Osteoblast (primary cell): ENCODE data around the gene PDLIM5. TPM values are rescaled to one million over a fixed set of nuclear protein-coding genes. Genes with fewer than 3 reads are reported as not detected.
A peak's percentile ranks its signal among the peaks of the same experiment; 100 is the strongest.

Source experiments
- DNase-seq: peaks from one replicate; pipeline ENCODE4 v3.0.0; 2011; ENCODE audit warnings: low spot score, mixed read lengths; ENCODE audit not compliant: insufficient read length; ENCODE audit errors: missing footprints
- H2AFZ ChIP-seq: 2 replicates; pipeline ENCODE4 v1.6.0; 2011; ENCODE audit warnings: mild to moderate bottlenecking, low read length
- H3K27ac ChIP-seq: 2 replicates; pipeline ENCODE4 v1.5.1; 2011; ENCODE audit warnings: mild to moderate bottlenecking, low read depth, low read length, moderate library complexity
- H3K27me3 ChIP-seq: 2 replicates; pipeline ENCODE4 v1.6.0; 2012; ENCODE audit warnings: mild to moderate bottlenecking, control low read depth, inconsistent platforms, low read length, moderate library complexity; ENCODE audit not compliant: insufficient read depth
- H3K36me3 ChIP-seq: 2 replicates; pipeline ENCODE4 v1.5.1; 2011; ENCODE audit warnings: mild to moderate bottlenecking, low read length, control low read depth, moderate library complexity; ENCODE audit not compliant: insufficient read depth
- H3K4me1 ChIP-seq: 2 replicates; pipeline ENCODE4 v1.5.1; 2011; ENCODE audit warnings: mild to moderate bottlenecking, low read length, control low read depth, moderate library complexity; ENCODE audit not compliant: insufficient read depth
- H3K4me2 ChIP-seq: 2 replicates; pipeline ENCODE4 v1.6.0; 2011; ENCODE audit warnings: mild to moderate bottlenecking, low read length; ENCODE audit not compliant: insufficient read depth
- H3K4me3 ChIP-seq: fragments of 200-600 bp; sonication (generic); 3 replicates; pipeline ENCODE4 v1.5.1; 2012; ENCODE audit warnings: mild to moderate bottlenecking, low read length, inconsistent platforms; ENCODE audit not compliant: insufficient read depth
- H3K79me2 ChIP-seq: 2 replicates; pipeline ENCODE4 v1.6.0; 2012; ENCODE audit warnings: mild to moderate bottlenecking, low read length, control low read depth, inconsistent platforms; ENCODE audit not compliant: insufficient read depth
- H3K9me3 ChIP-seq: 2 replicates; pipeline ENCODE4 v1.5.1; 2011; ENCODE audit warnings: low read depth, low read length, control low read depth
- H4K20me1 ChIP-seq: 2 replicates; pipeline ENCODE4 v1.6.0; 2012; ENCODE audit warnings: mild to moderate bottlenecking, low read length, control low read depth; ENCODE audit not compliant: insufficient read depth
- total RNA-seq: library from RNA; depleted of rRNA; stranded (reverse); fragments of >200 nt; gene quantifications from 2 replicates; pipeline ENCODE4 v1.2.3, GENCODE V29; 2012
- TF ChIP-seq, protein P1 (sequence below): IDR thresholded peaks from 2 replicates; pipeline ENCODE4 v1.5.1; 2011; ENCODE audit warnings: mild to moderate bottlenecking, low read depth, low read length, moderate library complexity; ENCODE audit errors: extremely low read depth

PDLIM5 gene
- total RNA-seq, 1 donor: 312 TPM

DNA sequence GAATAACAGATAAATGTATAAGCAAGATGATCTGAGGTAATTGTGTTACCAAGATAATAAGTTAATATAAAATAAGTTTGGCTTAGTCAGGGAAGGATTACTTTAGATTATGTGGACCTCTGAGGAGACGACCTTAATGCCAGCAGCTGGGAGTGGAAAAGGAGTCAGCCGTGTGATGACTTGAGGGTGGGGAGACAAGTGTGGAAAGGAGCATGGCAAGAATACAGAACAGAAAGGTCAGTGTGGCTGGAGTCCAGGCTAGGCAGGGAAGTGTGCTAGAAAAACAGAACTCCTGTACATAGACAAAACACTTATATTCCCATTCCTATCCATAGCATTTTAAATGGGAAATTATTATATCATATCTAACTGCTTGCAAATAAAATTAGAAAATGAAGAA is 138.8 kb downstream of the PDLIM5 start:
- Histone ChIP-seq H3K9me3 (no peaks in the 10 kb centered on the region), H3K27ac (no peak overlapping the region), H3K4me2 (no peak overlapping the region), H4K20me1 (no peaks in the 10 kb centered on the region), H3K36me3 (peaks cover 52% of the 10 kb centered on the region), H3K79me2 (peaks cover 45% of the 10 kb centered on the region), H3K4me3 (no peak overlapping the region), H3K27me3 (no peaks in the 10 kb centered on the region), H2AFZ (no peak overlapping the region), H3K4me1 (peaks cover 17% of the 10 kb centered on the region)
- no peak for DNase-seq
- TF ChIP-seq, protein P1, sequence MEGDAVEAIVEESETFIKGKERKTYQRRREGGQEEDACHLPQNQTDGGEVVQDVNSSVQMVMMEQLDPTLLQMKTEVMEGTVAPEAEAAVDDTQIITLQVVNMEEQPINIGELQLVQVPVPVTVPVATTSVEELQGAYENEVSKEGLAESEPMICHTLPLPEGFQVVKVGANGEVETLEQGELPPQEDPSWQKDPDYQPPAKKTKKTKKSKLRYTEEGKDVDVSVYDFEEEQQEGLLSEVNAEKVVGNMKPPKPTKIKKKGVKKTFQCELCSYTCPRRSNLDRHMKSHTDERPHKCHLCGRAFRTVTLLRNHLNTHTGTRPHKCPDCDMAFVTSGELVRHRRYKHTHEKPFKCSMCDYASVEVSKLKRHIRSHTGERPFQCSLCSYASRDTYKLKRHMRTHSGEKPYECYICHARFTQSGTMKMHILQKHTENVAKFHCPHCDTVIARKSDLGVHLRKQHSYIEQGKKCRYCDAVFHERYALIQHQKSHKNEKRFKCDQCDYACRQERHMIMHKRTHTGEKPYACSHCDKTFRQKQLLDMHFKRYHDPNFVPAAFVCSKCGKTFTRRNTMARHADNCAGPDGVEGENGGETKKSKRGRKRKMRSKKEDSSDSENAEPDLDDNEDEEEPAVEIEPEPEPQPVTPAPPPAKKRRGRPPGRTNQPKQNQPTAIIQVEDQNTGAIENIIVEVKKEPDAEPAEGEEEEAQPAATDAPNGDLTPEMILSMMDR: no peak

- Histone ChIP-seq H3K27me3 (no peaks in the 10 kb centered on the region), H4K20me1 (no peaks in the 10 kb centered on the region), H3K79me2 (peaks cover 44% of the 10 kb centered on the region), H3K36me3 (peaks cover 44% of the 10 kb centered on the region), H3K4me2 (no peak overlapping the region), H3K4me1 (peaks cover 17% of the 10 kb centered on the region), H3K9me3 (no peaks in the 10 kb centered on the region), H3K4me3 (no peak overlapping the region), H3K27ac (peak overlapping the region; percentile 14), H2AFZ (no peak overlapping the region)
- TF ChIP-seq, protein P1: no peak
- no peak for DNase-seq
Measured at GRCh38 chr4:94591289-94591688, 139.5 kb downstream of the PDLIM5 start.

DNA sequence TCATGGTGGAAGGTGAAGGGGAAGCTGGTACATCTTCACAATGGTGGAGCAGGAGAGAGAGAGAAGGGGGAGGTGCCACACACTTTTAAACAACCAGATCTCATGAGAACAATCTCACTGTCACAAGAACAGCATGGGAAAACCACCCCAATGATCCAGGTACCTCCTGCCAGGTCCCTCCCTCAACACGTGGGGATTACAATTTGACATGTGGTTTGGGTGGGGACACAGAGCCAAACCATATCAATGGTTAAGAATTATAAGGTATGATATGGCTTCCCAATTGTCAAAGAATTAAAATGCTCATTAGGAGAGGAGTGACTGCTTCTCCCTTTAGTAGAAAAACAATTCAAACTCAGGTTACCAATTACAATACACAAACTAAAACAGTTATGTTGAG is 143.3 kb downstream of the PDLIM5 start:
- Histone ChIP-seq H3K79me2 (peaks cover 49% of the 10 kb centered on the region), H3K4me3 (no peak overlapping the region), H3K27ac (peak overlapping the region; percentile 26), H2AFZ (no peak overlapping the region), H3K9me3 (no peaks in the 10 kb centered on the region), H4K20me1 (peaks cover 1% of the 10 kb centered on the region), H3K4me1 (peaks cover 5% of the 10 kb centered on the region), H3K4me2 (no peak overlapping the region), H3K36me3 (peaks cover 39% of the 10 kb centered on the region), H3K27me3 (no peaks in the 10 kb centered on the region)
- TF ChIP-seq, protein P1: no peak
- DNase-seq: no peak

GRCh38 chr4:94595880-94596483 is 144.2 kb downstream of the PDLIM5 start:
- Histone ChIP-seq H3K79me2 (peaks cover 45% of the 10 kb centered on the region), H3K4me1 (no peaks in the 10 kb centered on the region), H3K4me3 (no peak overlapping the region), H4K20me1 (peaks cover 2% of the 10 kb centered on the region), H3K36me3 (peaks cover 39% of the 10 kb centered on the region), H3K27me3 (no peaks in the 10 kb centered on the region), H3K4me2 (no peak overlapping the region), H3K27ac (no peak overlapping the region), H3K9me3 (no peaks in the 10 kb centered on the region), H2AFZ (no peak overlapping the region)
- no peak for DNase-seq
- TF ChIP-seq, protein P1: peak; percentile 56
